ENCODE data around the gene CTDSPL.
A peak's percentile ranks its signal among the peaks of the same experiment; 100 is the strongest.

The CTDSPL gene

DNA sequence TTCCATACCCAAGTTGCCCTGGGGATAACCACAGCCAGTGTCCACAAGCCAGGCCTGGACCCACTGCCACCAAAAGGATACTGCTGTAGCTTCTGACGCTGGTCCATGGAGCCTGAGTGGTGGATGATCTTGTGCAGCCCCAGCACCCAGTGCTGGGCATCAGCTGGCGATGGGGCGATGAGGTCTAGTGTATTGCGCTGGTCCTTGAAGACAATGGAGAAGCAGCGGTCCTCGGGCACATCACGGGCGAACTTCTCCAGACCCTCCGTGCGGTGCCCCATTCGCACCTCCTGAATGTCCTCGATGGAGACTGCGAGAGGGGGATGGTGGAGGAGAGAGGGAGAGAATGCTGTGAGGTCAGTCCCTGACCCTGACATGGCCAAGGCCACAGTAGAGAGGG lies 154.7 kb downstream of the CTDSPL start:
- Histone ChIP-seq H4K8ac (ENCODE audit: low read depth, low read length) (no peak overlapping the region), H2BK12ac (ENCODE audit: low read length) (peak overlapping the region; percentile 30), H3K23ac (ENCODE audit: low read depth, low read length, poor library complexity) (no peak overlapping the region), H3K4me1 (ENCODE audit: control insufficient read depth in 2 of 2, insufficient read depth in 1 of 2, low read depth in 1 of 2, low read length in 2 of 2) (no peaks in the 10 kb centered on the region), H3K9ac (ENCODE audit: low read depth, low read length, poor library complexity) (no peak overlapping the region), H2AK5ac (ENCODE audit: low read depth, low read length) (no peak overlapping the region), H3K4ac (ENCODE audit: low read length) (no peak overlapping the region), H3K27ac (replicated peaks; ENCODE audit: low read length) (no peak overlapping the region), H2BK15ac (ENCODE audit: low read length) (no peak overlapping the region), H3K27me3 (ENCODE audit: control insufficient read depth in 3 of 3, insufficient read depth in 3 of 3, low read depth in 1 of 3, low read length in 3 of 3) (no peaks in the 10 kb centered on the region), H3K4me3 (ENCODE audit: low read length in 2 of 2) (no peak overlapping the region), H2AFZ (ENCODE audit: low read length) (no peak overlapping the region), H2BK5ac (ENCODE audit: low read length) (peak overlapping the region; percentile 19), H3K18ac (ENCODE audit: low read length) (no peak overlapping the region), H3K79me1 (ENCODE audit: low read depth, low read length) (peaks cover 4% of the 10 kb centered on the region), H3K14ac (ENCODE audit: low read length) (no peak overlapping the region), H2BK120ac (ENCODE audit: low read depth, low read length) (no peak overlapping the region), H3K9me3 (replicated peaks in 1 of 2; ENCODE audit: control insufficient read depth in 2 of 2, insufficient read depth in 1 of 2, low read depth in 1 of 2, low read length in 2 of 2) (peaks cover 6 to 13% of the 10 kb centered on the region in 2 donors), H3K4me2 (ENCODE audit: insufficient read depth, low read length, poor library complexity, severe bottlenecking) (no peak overlapping the region), H4K91ac (ENCODE audit: low read depth, low read length, poor library complexity) (no peak overlapping the region), H3K36me3 (replicated peaks in 1 of 2; ENCODE audit: control insufficient read depth in 2 of 2, insufficient read depth in 2 of 2, low read length in 2 of 2) (peaks cover 41 to 98% of the 10 kb centered on the region in 2 donors)
- no peak for DNase-seq (ENCODE audit: low spot score)
- no CpG with 5 or more reads among the region's 13 CpGs for WGBS, 2 donors (ENCODE audit: extremely low coverage in 2 of 2, insufficient read length in 2 of 2, insufficient replicate concordance in 1 of 2)

DNA sequence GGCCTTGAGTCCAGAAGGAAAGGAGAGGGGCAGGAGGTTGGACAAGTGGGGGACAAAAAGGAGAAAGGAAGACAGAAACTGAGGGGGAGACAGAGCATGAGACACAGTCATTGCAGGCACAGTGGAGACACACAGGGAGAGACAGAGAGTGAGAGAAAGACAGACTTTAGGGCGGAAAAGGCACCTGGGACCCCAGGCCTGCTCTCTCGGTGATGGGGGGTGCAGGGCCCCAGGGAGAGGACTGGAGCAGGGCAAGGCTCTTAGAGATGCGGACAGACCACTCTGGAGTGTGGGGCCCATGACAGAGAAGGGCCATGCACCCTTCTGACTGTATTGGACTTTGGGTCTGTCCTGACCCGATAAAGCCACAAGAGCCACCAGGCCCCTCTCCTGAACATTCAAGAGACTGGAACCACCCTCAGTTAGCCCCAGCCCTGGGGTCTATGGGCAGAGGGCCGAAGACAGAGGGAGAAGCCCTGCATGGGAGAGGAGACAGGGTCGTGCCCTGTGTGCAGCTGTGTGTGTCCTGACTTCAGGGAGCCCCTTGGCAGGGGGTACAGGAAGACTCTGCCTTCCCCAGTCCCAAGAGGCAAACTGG lies 155.3 kb downstream of the CTDSPL start:
- no peak overlapping the region for H3K23ac ChIP-seq (ENCODE audit: low read depth, low read length, poor library complexity)
- peaks cover 4% of the 10 kb centered on the region for H3K79me1 ChIP-seq (ENCODE audit: low read depth, low read length)
- no peaks in the 10 kb centered on the region for H3K27me3 ChIP-seq (ENCODE audit: control insufficient read depth in 3 of 3, insufficient read depth in 3 of 3, low read depth in 1 of 3, low read length in 3 of 3)
- peak overlapping the region; percentile 19 for H2BK5ac ChIP-seq (ENCODE audit: low read length)
- no peak overlapping the region for H3K27ac ChIP-seq (replicated peaks; ENCODE audit: low read length)
- H3K9me3 ChIP-seq (replicated peaks in 1 of 2; ENCODE audit: control insufficient read depth in 2 of 2, insufficient read depth in 1 of 2, low read depth in 1 of 2, low read length in 2 of 2): peaks cover 6 to 13% of the 10 kb centered on the region in 2 donors
- no peak overlapping the region for H2AK5ac ChIP-seq (ENCODE audit: low read depth, low read length)
- no peak overlapping the region for H3K4me3 ChIP-seq (ENCODE audit: low read length in 2 of 2)
- no peak overlapping the region for H2BK15ac ChIP-seq (ENCODE audit: low read length)
- H3K9ac ChIP-seq (ENCODE audit: low read depth, low read length, poor library complexity): no peak overlapping the region
- no peak overlapping the region for H2BK120ac ChIP-seq (ENCODE audit: low read depth, low read length)
- H2BK12ac ChIP-seq (ENCODE audit: low read length): no peak overlapping the region
- no peak overlapping the region for H3K14ac ChIP-seq (ENCODE audit: low read length)
- H4K8ac ChIP-seq (ENCODE audit: low read depth, low read length): no peak overlapping the region
- peaks cover 38 to 98% of the 10 kb centered on the region in 2 donors for H3K36me3 ChIP-seq (replicated peaks in 1 of 2; ENCODE audit: control insufficient read depth in 2 of 2, insufficient read depth in 2 of 2, low read length in 2 of 2)
- WGBS, 2 donors (ENCODE audit: extremely low coverage in 2 of 2, insufficient read length in 2 of 2, insufficient replicate concordance in 1 of 2): no CpG with 5 or more reads among the region's 6 CpGs
- H3K18ac ChIP-seq (ENCODE audit: low read length): no peak overlapping the region
- peaks cover 0 to 3% of the 10 kb centered on the region in 2 donors for H3K4me1 ChIP-seq (ENCODE audit: control insufficient read depth in 2 of 2, insufficient read depth in 1 of 2, low read depth in 1 of 2, low read length in 2 of 2)
- no peak overlapping the region for H2AFZ ChIP-seq (ENCODE audit: low read length)
- no peak for DNase-seq (ENCODE audit: low spot score)
- no peak overlapping the region for H4K91ac ChIP-seq (ENCODE audit: low read depth, low read length, poor library complexity)
- no peak overlapping the region for H3K4me2 ChIP-seq (ENCODE audit: insufficient read depth, low read length, poor library complexity, severe bottlenecking)
- H3K4ac ChIP-seq (ENCODE audit: low read length): no peak overlapping the region

DNA sequence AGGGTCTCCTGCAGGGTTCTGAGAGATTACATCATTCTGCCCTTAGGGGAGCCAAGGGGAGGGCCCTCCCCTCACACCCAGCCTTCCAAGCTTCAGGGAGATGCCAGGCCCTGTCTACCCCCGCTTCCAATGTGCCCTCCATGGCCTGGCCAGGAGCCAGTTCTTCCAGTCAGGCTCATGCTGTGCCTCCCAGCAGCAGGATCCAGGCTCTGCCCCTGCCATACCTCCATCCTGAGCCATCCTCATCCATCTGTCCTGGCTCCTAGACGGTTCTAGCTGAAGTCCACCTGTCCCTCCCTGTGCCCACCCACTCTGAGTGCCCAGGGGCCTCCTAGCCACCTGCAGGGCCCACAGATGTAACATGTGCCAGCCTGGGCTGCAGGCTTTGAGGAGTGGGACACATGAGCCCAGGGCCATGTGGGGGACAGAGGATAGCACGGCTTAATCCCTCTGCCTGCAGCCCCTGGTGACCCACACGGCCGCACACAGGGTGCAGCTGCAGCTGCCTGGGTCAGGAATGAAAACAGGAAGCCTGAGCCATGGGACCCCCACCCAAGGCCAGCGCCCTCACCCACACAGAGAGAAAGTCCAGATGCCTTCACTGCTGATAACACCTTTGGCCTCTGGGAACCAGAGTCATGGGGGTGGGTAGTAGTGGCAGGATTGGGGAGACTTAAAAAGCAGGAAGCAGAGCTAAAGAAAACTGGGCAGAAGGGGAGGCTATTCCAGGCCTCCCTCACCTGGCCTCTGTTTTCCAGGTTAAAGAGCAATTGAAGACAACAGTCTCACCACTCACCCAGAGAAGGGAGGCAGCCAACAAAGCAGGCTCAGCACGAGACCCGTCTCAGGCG lies 156.0 kb downstream of the CTDSPL start:
- no CpG with 5 or more reads among the region's 9 CpGs for WGBS, 2 donors (ENCODE audit: extremely low coverage in 2 of 2, insufficient read length in 2 of 2, insufficient replicate concordance in 1 of 2)
- H3K36me3 ChIP-seq (replicated peaks in 1 of 2; ENCODE audit: control insufficient read depth in 2 of 2, insufficient read depth in 2 of 2, low read length in 2 of 2): peaks cover 38 to 97% of the 10 kb centered on the region in 2 donors
- H2AK5ac ChIP-seq (ENCODE audit: low read depth, low read length): no peak overlapping the region
- H3K23ac ChIP-seq (ENCODE audit: low read depth, low read length, poor library complexity): peak overlapping the region; percentile 47
- no peak overlapping the region for H3K4me2 ChIP-seq (ENCODE audit: insufficient read depth, low read length, poor library complexity, severe bottlenecking)
- no peak overlapping the region for H4K91ac ChIP-seq (ENCODE audit: low read depth, low read length, poor library complexity)
- H2BK12ac ChIP-seq (ENCODE audit: low read length): no peak overlapping the region
- H3K79me1 ChIP-seq (ENCODE audit: low read depth, low read length): peaks cover 4% of the 10 kb centered on the region
- H3K4ac ChIP-seq (ENCODE audit: low read length): no peak overlapping the region
- H3K14ac ChIP-seq (ENCODE audit: low read length): no peak overlapping the region
- peak overlapping the region; percentile 19 for H2BK5ac ChIP-seq (ENCODE audit: low read length)
- no peak overlapping the region for H3K27ac ChIP-seq (replicated peaks; ENCODE audit: low read length)
- H3K4me1 ChIP-seq (ENCODE audit: control insufficient read depth in 2 of 2, insufficient read depth in 1 of 2, low read depth in 1 of 2, low read length in 2 of 2): peaks cover 0 to 6% of the 10 kb centered on the region in 2 donors
- H3K9ac ChIP-seq (ENCODE audit: low read depth, low read length, poor library complexity): no peak overlapping the region
- no peak overlapping the region for H2BK15ac ChIP-seq (ENCODE audit: low read length)
- H4K8ac ChIP-seq (ENCODE audit: low read depth, low read length): no peak overlapping the region
- H2AFZ ChIP-seq (ENCODE audit: low read length): no peak overlapping the region
- no peak for DNase-seq (ENCODE audit: low spot score)
- peak overlapping the region in 1 of 2 donors; percentile 20 for H3K4me3 ChIP-seq (ENCODE audit: low read length in 2 of 2)
- no peak overlapping the region for H2BK120ac ChIP-seq (ENCODE audit: low read depth, low read length)
- H3K9me3 ChIP-seq (replicated peaks in 1 of 2; ENCODE audit: control insufficient read depth in 2 of 2, insufficient read depth in 1 of 2, low read depth in 1 of 2, low read length in 2 of 2): peaks cover 6 to 13% of the 10 kb centered on the region in 2 donors
- H3K27me3 ChIP-seq (ENCODE audit: control insufficient read depth in 3 of 3, insufficient read depth in 3 of 3, low read depth in 1 of 3, low read length in 3 of 3): no peaks in the 10 kb centered on the region
- no peak overlapping the region for H3K18ac ChIP-seq (ENCODE audit: low read length)

All from neuronal stem cell (in vitro differentiated cells).